MCF 10A (cell line): ENCODE measurements around the gene THSD7B. TPM values are rescaled to one million over a fixed set of nuclear protein-coding genes. Genes with fewer than 3 reads are reported as not detected.

Source experiments
- BruUV-seq: library from RNA; stranded (reverse); fragments of 400-500 nt; replicated peaks from 2 replicates; lab custom pipeline; 2021; lab: Mats Ljungman, UMichigan
- CTCF ChIA-PET: fragments of 300-600 bp; sonication (Branson Sonifier 250); formaldehyde crosslinking; extraction: SDS; loops from one replicate; lab custom pipeline; 2021; ENCODE audit warnings: antibody characterized with exemption, inconsistent platforms; lab: Yijun Ruan, JAX
- POLR2A ChIA-PET: fragments of 300-600, 350-650 bp; sonication (Branson Sonifier 250); formaldehyde crosslinking; extraction: SDS; loops from one replicate; lab custom pipeline; 2020; ENCODE audit warnings: antibody characterized with exemption, inconsistent platforms; lab: Yijun Ruan, JAX
- DNase-seq: peaks from one replicate; pipeline ENCODE4 v3.0.0-alpha.2; 2018; ENCODE audit not compliant: unreplicated experiment
- H3K27ac Mint-ChIP-seq: one replicate; pipeline ENCODE4 v1.8.0; 2022; ENCODE audit warnings: mild to moderate bottlenecking, low read depth, mixed read lengths; ENCODE audit not compliant: unreplicated experiment
- H3K27me3 Mint-ChIP-seq: one replicate; pipeline ENCODE4 v1.8.0; 2022; ENCODE audit warnings: mixed read lengths; ENCODE audit not compliant: insufficient read depth, unreplicated experiment
- H3K36me3 Mint-ChIP-seq: one replicate; pipeline ENCODE4 v1.8.0; 2022; ENCODE audit warnings: mild to moderate bottlenecking, moderate library complexity, mixed read lengths; ENCODE audit not compliant: insufficient read depth, unreplicated experiment
- H3K4me1 Mint-ChIP-seq: one replicate; pipeline ENCODE4 v1.8.0; 2022; ENCODE audit warnings: mixed read lengths; ENCODE audit not compliant: insufficient read depth, unreplicated experiment
- H3K4me3 Mint-ChIP-seq: one replicate; pipeline ENCODE4 v1.8.0; 2022; ENCODE audit warnings: mild to moderate bottlenecking, moderate library complexity, mixed read lengths; ENCODE audit not compliant: unreplicated experiment
- H3K9me3 Mint-ChIP-seq: one replicate; pipeline ENCODE4 v1.8.0; 2022; ENCODE audit warnings: mixed read lengths; ENCODE audit not compliant: unreplicated experiment
- intact Hi-C: fragments of 100-400 bp; cut with micrococcal nuclease; formaldehyde crosslinking; loops from 2 replicates; pipeline ENCODE4 v1.14.1; 2022
- total RNA-seq: library from RNA; stranded (reverse); gene quantifications from 2 replicates; pipeline ENCODE4 v1.2.3, GENCODE V29; 2022
- TF ChIP-seq, protein P1 (sequence below): fragments of 200-600 bp; IDR thresholded peaks from one replicate; pipeline ENCODE4 v1.8.0; 2022; ENCODE audit warnings: antibody characterized with exemption, mild to moderate bottlenecking; ENCODE audit not compliant: unreplicated experiment

Gene THSD7B
- total RNA-seq, 1 experiment from 2014 or later: not detected

DNA sequence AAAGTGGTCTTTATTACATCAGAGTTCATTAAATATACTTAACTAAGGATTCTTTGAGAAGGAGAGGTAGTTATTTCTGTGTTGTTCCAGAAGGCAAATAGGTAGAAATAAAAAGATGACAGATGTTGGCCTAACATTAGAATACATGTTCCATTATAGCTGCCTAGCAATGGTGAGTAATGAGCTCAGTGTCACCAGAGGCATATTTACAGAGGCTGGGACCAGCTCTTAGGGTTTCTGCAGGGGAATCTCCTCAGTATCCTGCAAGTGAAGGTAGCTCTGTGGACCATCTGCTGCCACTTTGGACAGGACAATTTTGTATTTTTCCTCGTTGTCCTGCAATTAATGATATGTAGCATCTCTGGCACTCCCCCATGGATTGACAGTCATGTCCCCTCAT, 416.0 kb downstream of the THSD7B start:
- CTCF ChIA-PET: interaction anchor here (0.6 kb wide), 2 partner anchors 12 to 567 kb away, joined by 3 read pairs; no protein-coding TSS in a partner anchor
- H3K4me1 Mint-ChIP-seq: peaks cover 30% of the 10 kb centered on the region
- no peak for DNase-seq
- H3K27me3 Mint-ChIP-seq: no peaks in the 10 kb centered on the region
- no peaks in the 10 kb centered on the region for H3K9me3 Mint-ChIP-seq
- no peak overlapping the region for H3K4me3 Mint-ChIP-seq
- TF ChIP-seq, protein P1, sequence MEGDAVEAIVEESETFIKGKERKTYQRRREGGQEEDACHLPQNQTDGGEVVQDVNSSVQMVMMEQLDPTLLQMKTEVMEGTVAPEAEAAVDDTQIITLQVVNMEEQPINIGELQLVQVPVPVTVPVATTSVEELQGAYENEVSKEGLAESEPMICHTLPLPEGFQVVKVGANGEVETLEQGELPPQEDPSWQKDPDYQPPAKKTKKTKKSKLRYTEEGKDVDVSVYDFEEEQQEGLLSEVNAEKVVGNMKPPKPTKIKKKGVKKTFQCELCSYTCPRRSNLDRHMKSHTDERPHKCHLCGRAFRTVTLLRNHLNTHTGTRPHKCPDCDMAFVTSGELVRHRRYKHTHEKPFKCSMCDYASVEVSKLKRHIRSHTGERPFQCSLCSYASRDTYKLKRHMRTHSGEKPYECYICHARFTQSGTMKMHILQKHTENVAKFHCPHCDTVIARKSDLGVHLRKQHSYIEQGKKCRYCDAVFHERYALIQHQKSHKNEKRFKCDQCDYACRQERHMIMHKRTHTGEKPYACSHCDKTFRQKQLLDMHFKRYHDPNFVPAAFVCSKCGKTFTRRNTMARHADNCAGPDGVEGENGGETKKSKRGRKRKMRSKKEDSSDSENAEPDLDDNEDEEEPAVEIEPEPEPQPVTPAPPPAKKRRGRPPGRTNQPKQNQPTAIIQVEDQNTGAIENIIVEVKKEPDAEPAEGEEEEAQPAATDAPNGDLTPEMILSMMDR: no peak
- no peaks in the 10 kb centered on the region for H3K36me3 Mint-ChIP-seq
- no TSS peak for BruUV-seq
- POLR2A ChIA-PET: interaction anchor here (1.6 to 1.8 kb wide), 2 partner anchors 13 to 190 kb away, joined by 3 to 5 read pairs; no protein-coding TSS in a partner anchor
- intact Hi-C loops: no loop called here
- H3K27ac Mint-ChIP-seq: peak overlapping the region; percentile 44

- no TSS peak for BruUV-seq
- intact Hi-C loops: no loop called here
- no peak for DNase-seq
- H3K36me3 Mint-ChIP-seq: no peaks in the 10 kb centered on the region
- peaks cover 30% of the 10 kb centered on the region for H3K4me1 Mint-ChIP-seq
- H3K27me3 Mint-ChIP-seq: no peaks in the 10 kb centered on the region
- POLR2A ChIA-PET: interaction anchor here (1.6 to 1.8 kb wide), 2 partner anchors 13 to 190 kb away, joined by 3 to 5 read pairs; no protein-coding TSS in a partner anchor
- TF ChIP-seq, protein P1: no peak
- H3K9me3 Mint-ChIP-seq: no peaks in the 10 kb centered on the region
- no peak overlapping the region for H3K4me3 Mint-ChIP-seq
- H3K27ac Mint-ChIP-seq: no peak overlapping the region
- CTCF ChIA-PET: no interaction called here
These were observed 416.7 kb downstream of the THSD7B start for GRCh38 chr2:137182071-137182470.

GRCh38 chr2:137183206-137183898, 418.0 kb downstream of the THSD7B start:
- TF ChIP-seq, protein P1: no peak
- peaks cover 25% of the 10 kb centered on the region for H3K4me1 Mint-ChIP-seq
- no peaks in the 10 kb centered on the region for H3K9me3 Mint-ChIP-seq
- POLR2A ChIA-PET: interaction anchor here (0.8 kb wide), 1 partner anchor 15 kb away, joined by 3 read pairs; no protein-coding TSS in a partner anchor
- no peaks in the 10 kb centered on the region for H3K36me3 Mint-ChIP-seq
- CTCF ChIA-PET: interaction anchor here (0.7 kb wide), 1 partner anchor 86 kb away, joined by 3 read pairs; no protein-coding TSS in a partner anchor
- BruUV-seq: no TSS peak
- intact Hi-C loops: no loop called here
- no peaks in the 10 kb centered on the region for H3K27me3 Mint-ChIP-seq
- no peak overlapping the region for H3K4me3 Mint-ChIP-seq
- DNase-seq: no peak
- no peak overlapping the region for H3K27ac Mint-ChIP-seq

GRCh38 chr2:137185378-137186078, 420.2 kb downstream of the THSD7B start:
- Mint-ChIP-seq H3K27ac (peak overlapping the region; percentile 32), H3K36me3 (no peaks in the 10 kb centered on the region), H3K9me3 (peaks cover 10% of the 10 kb centered on the region), H3K4me3 (no peak overlapping the region), H3K4me1 (peaks cover 6% of the 10 kb centered on the region), H3K27me3 (no peaks in the 10 kb centered on the region)
- TF ChIP-seq, protein P1: no peak
- ChIA-PET CTCF (no interaction called here), POLR2A (no interaction called here)
- BruUV-seq: no TSS peak
- DNase-seq: no peak
- intact Hi-C loops: no loop called here
